ENCODE data around the gene DGUOK.

GRCh38 chr2:73963385-73964120, 36.9 kb downstream of the DGUOK start:
- TF ChIP-seq CTCF (IDR thresholded peaks at IDR 0.05; ENCODE audit: low read length) (no peak), EZH2 (IDR thresholded peaks at IDR 0.05; ENCODE audit: borderline replicate concordance, low read length) (no peak)

All from OCI-LY1 (cell line).